Hepatocyte (in vitro differentiated cells): Measurements from ENCODE around the gene MBOAT7.

Experiments
- EZH2phosphoT487 ChIP-seq: fragments of 200-600 bp; sonication (generic); IDR thresholded peaks from one replicate; pipeline ENCODE4 v1.6.1; 2018; ENCODE audit warnings: antibody characterized with exemption, mild to moderate bottlenecking, low read depth, moderate library complexity; ENCODE audit not compliant: unreplicated experiment, severe bottlenecking
- TF ChIP-seq, protein P1 (sequence below): fragments of 200-600 bp; sonication (generic); IDR thresholded peaks from 2 replicates; pipeline ENCODE4 v1.5.1; 2016; ENCODE audit warnings: antibody characterized with exemption, mild to moderate bottlenecking; ENCODE audit not compliant: poor library complexity

DNA sequence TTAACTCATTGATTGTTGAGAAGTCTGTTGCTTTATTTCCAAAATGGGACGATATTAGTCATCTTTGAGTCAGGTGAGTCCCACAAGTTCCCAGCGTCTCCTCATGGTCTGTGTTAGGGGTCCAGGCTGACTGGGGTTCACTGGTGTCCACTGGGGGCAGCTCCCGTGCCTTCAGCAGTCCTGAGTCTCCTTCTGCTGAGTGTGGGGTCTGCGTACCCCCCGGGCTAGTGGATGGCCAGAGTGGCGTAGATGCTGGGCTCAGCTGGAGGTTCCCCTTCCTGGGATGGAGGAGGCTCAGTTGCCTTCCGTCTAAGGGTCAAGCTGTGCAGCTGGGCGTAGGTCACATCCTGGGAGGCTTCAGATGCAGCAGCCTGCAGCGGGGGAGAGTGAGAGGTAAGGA is 27.5 kb upstream of the MBOAT7 start:
- TF ChIP-seq, protein P1, sequence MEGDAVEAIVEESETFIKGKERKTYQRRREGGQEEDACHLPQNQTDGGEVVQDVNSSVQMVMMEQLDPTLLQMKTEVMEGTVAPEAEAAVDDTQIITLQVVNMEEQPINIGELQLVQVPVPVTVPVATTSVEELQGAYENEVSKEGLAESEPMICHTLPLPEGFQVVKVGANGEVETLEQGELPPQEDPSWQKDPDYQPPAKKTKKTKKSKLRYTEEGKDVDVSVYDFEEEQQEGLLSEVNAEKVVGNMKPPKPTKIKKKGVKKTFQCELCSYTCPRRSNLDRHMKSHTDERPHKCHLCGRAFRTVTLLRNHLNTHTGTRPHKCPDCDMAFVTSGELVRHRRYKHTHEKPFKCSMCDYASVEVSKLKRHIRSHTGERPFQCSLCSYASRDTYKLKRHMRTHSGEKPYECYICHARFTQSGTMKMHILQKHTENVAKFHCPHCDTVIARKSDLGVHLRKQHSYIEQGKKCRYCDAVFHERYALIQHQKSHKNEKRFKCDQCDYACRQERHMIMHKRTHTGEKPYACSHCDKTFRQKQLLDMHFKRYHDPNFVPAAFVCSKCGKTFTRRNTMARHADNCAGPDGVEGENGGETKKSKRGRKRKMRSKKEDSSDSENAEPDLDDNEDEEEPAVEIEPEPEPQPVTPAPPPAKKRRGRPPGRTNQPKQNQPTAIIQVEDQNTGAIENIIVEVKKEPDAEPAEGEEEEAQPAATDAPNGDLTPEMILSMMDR, result no peak
- TF ChIP-seq EZH2phosphoT487, result no peak
